HL-60 (cell line): ENCODE data around the gene ZFHX3.

ENCODE experiments used
- POLR2AphosphoS5 ChIP-seq: IDR thresholded peaks from 2 replicates; pipeline ENCODE4 v1.6.1; 2012; ENCODE audit warnings: low read depth
- TF ChIP-seq, protein P1 (sequence below): IDR thresholded peaks from 2 replicates; pipeline ENCODE4 v1.6.1; 2012; ENCODE audit warnings: low read depth; ENCODE audit not compliant: insufficient replicate concordance
- TF ChIP-seq, protein P2 (sequence below): IDR thresholded peaks from one replicate; pipeline ENCODE4 v1.5.1; 2011; ENCODE audit warnings: low read length, control low read depth, inconsistent platforms; ENCODE audit not compliant: insufficient read depth

DNA sequence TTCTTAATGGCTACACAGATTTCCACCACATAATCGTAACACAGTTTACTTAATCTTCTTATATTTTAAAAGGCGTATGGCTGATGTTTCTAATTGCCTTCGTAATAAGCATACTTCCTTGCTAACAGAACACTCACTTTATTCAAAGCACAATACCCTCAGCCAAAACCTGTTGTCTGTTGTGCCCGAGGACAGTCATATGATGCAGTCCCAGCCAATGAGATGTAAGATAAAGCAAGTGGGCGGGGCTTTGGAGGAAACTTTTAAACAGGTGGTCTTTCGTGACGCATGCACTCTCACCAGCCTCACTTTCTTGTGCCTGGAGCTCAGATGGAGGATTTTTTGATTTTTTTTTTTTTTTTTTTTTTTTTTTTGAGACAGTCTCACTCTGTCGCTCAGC, 174.1 kb downstream of the ZFHX3 start:
- TF ChIP-seq, protein P1, sequence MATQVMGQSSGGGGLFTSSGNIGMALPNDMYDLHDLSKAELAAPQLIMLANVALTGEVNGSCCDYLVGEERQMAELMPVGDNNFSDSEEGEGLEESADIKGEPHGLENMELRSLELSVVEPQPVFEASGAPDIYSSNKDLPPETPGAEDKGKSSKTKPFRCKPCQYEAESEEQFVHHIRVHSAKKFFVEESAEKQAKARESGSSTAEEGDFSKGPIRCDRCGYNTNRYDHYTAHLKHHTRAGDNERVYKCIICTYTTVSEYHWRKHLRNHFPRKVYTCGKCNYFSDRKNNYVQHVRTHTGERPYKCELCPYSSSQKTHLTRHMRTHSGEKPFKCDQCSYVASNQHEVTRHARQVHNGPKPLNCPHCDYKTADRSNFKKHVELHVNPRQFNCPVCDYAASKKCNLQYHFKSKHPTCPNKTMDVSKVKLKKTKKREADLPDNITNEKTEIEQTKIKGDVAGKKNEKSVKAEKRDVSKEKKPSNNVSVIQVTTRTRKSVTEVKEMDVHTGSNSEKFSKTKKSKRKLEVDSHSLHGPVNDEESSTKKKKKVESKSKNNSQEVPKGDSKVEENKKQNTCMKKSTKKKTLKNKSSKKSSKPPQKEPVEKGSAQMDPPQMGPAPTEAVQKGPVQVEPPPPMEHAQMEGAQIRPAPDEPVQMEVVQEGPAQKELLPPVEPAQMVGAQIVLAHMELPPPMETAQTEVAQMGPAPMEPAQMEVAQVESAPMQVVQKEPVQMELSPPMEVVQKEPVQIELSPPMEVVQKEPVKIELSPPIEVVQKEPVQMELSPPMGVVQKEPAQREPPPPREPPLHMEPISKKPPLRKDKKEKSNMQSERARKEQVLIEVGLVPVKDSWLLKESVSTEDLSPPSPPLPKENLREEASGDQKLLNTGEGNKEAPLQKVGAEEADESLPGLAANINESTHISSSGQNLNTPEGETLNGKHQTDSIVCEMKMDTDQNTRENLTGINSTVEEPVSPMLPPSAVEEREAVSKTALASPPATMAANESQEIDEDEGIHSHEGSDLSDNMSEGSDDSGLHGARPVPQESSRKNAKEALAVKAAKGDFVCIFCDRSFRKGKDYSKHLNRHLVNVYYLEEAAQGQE = no peak
- TF ChIP-seq, protein P2, sequence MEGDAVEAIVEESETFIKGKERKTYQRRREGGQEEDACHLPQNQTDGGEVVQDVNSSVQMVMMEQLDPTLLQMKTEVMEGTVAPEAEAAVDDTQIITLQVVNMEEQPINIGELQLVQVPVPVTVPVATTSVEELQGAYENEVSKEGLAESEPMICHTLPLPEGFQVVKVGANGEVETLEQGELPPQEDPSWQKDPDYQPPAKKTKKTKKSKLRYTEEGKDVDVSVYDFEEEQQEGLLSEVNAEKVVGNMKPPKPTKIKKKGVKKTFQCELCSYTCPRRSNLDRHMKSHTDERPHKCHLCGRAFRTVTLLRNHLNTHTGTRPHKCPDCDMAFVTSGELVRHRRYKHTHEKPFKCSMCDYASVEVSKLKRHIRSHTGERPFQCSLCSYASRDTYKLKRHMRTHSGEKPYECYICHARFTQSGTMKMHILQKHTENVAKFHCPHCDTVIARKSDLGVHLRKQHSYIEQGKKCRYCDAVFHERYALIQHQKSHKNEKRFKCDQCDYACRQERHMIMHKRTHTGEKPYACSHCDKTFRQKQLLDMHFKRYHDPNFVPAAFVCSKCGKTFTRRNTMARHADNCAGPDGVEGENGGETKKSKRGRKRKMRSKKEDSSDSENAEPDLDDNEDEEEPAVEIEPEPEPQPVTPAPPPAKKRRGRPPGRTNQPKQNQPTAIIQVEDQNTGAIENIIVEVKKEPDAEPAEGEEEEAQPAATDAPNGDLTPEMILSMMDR = no peak
- no peak for TF ChIP-seq POLR2AphosphoS5
